ELF-1 (cell line): Measurements from ENCODE around the gene NAALADL2.

ENCODE experiments used
- DNase-seq: peaks from one replicate; pipeline ENCODE4 v3.0.0-alpha.2; 2016; ENCODE audit warnings: low read depth, low spot score

The NAALADL2 gene

DNA sequence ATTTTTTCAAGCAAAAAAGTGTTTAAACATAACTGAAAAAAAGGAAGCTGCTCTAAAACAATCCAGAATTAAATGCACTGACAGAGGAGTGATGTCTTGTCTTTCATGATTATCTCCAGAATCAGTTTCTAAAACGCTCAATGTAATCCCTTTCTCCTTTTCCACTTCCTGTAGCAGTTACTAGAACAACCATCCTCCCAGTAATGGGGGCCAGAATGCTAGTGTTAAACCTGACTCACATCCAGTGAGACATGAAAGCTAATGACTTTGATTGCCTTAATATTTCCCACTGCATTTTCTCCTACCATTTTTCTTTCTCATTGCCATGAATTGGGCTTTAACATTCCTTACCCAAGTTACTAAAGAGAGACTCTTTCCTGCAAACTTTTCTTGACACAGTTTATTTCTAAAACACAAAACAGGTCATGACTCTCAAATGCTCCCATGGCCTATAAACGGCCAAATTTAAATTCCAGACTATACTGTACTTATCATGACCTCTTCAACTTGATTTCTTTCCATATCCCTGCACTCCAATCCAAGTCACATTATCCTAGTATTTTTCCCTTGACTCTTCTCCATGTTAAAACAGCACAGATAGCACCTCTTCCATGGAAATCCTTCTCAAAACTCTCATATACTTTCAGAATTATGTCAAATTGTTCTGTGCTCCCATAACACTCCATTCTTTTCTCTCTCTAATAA is 341.4 kb downstream of the NAALADL2 start:
- DNase-seq, result no peak

DNA sequence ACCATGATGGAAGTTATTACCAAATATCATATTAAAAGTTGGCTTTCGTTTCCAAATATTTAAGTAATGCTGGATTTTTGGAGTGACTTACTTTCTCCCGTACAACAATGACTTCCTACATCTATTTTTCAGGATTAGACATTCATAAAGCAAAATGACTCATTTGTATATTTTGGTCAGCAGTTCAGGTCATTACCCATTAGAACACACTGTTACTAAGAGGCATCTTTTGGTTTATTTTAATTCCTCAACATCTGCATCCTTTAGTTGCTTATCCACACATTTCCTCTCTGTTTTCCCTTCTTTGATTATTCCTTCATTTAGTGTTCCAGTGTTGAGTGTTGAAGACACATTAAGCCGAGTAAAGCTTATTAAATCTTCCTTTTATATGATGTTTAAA is 348.2 kb downstream of the NAALADL2 start:
- DNase-seq, result no peak

DNA sequence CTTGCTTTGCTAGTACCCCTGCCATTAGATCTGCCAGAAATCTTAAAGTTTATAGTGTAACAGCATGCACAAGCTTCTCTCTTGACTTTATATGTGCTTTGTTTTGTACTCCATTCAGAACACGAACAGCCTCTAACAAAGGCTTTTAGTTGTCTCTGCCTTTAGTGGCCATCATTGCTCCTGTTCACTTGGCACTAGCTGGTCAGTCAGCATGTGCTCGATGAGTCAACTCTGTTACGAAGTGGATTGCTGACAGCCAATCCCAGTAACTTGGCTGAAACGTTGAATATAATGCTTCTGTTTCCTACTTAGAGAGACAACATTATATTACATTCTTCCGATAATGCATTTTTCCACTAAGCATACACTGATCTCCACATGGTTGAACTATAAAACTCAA is 349.2 kb downstream of the NAALADL2 start:
- no peak for DNase-seq

DNA sequence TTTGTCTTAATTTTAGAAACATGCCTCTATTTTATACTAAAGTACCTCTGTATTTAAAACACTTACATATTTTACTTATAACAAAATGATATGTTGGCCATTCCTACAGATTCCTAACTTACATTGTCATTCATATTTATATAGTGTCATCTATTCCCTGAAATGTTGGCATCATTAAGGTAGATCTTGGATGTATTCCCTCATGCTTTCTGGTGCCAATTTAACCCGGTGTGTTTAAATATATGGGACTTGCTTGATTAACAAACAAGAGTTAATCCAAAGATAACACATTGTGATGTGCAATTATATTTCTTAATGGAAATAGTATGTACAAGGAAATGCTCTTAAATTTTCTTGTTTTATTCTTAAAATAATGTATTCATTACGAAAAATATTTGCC is 352.3 kb downstream of the NAALADL2 start:
- DNase-seq, result no peak

DNA sequence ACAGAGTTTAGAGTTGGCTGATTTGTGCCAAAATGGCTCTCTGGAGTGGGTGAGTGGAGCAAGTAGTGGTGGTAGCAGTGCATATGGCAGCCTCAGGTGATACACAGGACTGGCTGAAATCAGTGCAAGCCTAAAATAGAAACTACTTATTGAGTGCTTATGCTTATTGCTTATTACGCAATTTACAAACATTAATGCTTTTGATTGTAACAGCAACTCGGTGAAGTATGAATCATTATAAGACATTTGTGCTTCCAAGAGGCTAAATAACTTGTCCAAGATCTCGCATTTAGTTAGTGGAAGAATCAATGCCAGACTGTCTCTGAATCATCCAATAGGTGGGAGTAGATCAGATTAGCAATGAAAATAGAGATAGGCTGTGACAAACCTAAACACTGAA is 353.8 kb downstream of the NAALADL2 start:
- no peak for DNase-seq

DNA sequence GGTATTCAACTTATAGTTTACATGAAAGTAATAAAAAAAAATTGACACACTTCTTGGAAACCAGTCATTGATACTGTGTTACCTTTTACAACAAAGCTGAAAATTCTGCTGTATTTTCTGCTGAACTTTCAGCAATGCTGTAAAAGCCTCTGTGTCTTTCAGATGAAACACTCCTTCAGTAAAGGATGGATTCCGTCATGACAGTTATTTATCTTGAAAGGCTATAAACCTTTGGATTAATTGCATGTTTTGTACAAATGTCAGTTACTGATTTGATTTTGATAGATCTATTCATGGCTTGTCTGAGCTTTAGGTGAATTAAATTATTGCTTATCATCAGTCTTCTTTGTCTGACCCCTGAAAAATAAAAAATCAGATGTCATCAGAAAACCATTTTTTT is 355.1 kb downstream of the NAALADL2 start:
- DNase-seq, result no peak

DNA sequence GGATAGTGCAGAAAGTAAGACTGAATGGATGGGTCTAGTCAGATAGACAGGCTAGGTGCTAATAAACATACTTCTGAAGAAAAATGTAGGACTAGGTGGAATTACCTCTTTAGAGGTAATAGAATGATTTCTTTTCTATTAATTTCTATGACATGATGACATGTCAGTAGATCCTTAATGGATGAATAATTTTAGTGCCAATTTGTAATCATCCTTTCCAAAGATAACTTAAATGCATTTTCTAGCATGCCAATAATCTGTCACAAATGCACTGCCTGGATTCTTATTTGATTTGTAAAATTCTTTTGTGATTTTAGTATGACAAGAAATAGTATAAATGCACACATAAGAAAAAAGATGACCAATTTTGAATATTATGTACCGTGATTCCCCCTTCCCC is 356.7 kb downstream of the NAALADL2 start:
- no peak for DNase-seq

DNA sequence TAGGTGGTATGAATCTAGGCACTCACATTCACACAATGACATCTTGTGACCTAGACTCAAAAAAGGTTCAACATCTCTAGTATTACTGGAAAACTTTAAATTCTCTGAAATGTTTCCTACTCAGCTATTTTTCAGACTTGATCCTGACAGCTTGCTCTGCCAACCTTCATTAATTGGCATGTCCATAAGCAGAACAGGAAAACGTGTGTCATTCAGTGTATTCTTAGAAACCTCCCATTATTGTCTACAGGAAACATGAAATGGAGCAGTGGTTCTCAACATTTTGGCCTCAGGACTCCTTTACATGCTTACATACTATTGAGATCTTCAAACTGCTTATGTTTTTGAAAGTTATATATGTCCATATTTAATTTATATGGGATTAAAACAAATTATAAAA is 363.2 kb downstream of the NAALADL2 start:
- DNase-seq, result no peak

DNA sequence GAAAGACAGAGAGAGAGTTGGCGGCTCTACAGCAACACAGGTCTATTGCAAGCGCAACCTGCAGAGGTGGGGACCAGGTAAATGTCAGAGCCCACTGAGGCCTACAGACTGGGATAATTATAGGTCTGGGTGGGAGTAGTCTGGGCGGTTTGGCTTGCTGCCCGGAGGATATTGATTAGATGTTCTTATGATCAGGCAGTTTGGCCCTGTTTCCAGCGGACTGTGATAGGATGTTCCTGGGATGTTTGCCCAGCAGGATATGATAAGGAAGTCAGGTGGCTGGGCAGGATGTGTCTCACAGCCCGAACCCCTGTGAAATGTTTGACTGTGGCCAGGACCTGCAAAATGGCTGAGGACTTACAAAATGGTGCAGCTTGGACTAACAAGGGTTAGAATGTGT is 364.9 kb downstream of the NAALADL2 start:
- DNase-seq, result no peak

DNA sequence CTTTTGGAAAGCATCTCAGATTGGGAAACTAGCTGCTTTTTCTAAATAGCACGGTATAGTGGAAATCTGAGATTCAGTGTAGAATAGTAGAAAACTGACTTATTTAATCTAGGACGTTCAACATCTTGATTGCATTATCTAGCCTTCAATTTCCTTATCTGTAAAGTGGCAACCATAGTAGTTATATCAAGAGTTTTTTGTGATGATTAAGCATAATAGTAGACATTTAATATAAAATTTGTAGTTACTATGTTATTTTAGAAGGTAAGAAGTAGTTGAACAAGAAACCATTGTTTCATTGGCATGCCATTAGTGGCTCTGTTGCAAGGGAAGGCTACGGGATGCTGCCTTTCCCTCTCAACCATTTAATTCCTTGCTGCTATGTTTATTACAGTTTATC is 367.3 kb downstream of the NAALADL2 start:
- no peak for DNase-seq

DNA sequence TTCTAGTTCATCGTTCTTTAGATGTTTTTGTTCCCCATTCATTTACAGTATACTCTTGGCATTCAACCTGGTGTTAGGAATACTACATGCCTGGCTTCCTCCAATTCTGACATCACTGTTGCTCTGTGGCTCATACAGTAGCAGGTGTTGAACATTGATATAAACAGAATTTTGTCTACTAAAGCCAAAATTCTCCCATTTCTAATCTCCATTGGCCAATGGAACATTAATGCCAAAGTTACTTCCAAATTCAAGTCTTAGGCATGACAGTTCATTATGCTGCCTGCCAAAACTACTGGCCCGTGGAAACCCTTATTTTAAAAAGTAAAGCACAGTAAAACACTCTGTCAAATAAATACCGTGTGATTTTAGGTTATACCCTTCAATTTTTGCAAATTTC is 368.0 kb downstream of the NAALADL2 start:
- no peak for DNase-seq

DNA sequence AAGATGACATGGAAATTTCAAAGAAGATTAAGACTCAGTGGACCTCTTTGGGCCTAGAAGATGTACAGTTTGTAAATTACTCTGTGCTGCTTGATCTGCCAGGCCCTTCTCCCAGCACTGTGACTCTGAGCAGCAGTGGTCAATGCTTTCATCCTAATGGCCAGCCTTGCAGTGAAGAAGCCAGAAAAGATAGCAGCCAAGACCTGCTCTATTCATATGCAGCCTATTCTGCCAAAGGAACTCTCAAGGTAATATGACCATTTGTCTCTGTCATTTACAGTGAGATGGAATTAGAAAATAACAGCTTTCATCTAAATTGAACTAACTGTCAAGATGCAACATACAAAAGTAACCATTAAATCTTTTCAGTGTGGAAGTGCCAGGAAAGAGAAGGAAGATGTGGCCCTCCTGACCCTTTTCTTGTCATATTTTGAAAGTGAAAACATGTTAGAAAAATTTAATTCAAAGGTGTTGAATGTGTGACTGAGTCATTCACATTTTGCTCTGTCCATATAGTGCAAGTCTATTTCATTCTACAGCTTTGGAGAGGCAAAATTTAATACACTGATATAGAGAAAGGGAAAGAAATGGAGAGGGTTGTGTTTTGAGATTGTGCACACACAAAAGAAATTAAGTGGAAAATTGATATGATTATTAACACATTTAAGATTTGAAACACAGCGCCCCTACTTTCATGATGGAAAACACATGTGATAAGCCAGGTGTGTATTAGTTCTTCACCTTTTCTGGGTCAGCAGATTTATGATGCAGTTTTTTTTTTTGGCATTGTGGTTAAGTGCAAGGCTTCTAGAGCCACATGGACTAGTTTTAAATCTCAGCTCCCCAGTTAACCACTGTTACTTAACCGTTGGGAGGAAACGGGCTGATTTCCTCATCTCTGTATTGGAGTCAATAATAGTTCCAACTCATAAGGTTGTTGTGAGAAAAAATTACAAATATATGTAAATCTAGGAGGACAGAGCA is 375.1 kb downstream of the NAALADL2 start:
- DNase-seq, result no peak

DNA sequence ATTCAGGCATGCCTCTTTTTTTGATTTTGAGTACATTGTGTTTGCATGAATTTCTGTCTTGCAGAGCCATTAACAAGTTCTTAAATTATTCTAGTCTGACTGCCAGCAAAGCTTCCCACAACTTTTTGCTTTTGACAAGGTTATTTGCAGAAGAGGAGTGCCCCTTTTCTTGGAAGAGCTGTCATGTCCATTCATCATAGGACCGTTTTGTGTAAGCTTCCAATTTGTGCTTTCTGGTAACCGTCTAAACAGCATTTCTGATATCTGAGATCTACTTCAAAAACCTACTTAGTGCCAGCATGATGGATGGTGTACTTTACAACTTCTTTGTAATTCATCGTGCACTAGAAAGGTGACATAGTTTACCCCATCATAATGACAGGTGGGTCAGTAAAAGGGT is 379.7 kb downstream of the NAALADL2 start:
- DNase-seq, result no peak

DNA sequence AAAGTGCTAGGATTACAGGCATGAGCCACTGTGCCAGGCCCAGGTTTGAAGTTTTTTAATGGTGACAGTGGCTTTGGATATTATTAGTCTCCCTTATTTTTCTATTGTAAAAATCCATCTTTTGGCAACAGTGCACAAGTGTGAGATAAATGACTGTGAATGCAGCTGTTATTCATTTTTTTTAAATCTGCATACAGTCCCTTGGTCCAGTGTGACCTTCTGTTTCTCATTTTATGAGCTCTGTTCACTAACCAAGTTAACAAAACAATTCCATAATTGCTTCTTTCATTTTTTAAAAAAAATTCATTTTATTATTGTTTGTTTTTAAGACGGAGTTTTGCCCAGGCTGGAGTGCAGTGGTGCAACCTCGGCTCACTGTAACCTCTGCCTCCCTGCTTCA is 381.8 kb downstream of the NAALADL2 start:
- no peak for DNase-seq

DNA sequence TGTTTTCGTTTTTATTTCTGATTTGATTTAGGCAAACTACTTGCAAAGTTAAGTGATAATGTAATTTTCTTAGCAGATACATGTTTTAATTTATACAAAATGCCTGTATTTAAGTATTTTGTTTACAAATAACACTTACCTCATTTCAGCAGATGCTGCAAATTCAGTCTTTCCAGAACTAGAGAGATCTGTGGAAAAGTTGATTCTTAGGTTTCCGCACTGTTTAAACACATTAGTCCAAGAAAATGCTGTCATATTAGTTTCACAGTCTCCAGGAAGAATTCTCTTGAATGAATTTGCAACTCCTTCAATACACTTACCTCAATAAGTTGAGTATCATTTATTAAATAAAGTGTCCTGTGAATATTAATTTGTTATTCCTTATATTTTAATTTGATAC is 383.1 kb downstream of the NAALADL2 start:
- DNase-seq, result no peak

DNA sequence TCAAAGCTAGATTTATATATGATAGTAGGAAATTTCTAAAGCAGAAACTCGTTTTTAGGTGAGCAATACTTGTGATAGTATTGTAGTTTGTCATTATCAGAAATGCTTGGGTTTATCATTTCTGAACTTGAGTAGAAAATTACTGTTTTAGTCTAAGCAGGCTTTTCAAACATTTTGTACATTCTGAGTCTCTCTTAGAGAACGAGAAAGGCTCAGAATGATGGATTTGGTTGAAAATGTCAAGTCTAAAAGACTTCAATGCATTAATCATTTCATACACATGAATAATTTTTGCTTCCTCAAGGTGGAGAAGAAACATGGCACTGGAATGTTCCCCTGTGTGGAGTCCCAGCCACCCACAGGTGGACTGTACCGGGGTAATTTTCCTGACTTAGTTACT is 387.1 kb downstream of the NAALADL2 start:
- no peak for DNase-seq

DNA sequence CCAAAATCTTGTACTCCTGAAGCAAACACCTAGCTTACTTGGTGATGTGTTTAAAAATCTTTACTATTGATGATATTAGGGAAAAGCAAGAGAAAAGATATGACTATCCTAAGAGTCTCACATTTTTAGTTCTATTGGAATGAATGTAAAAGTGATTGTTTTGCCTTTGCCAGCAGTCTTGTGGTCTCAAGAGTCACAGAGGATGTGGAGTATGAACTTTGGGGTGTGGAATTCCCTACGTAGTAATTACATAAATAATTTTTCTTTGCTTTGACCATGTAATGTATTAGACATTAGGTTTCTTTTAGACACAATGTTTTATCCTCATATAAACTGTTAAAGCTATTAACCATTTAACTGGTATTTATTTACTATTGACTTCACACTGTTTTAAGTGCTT is 387.6 kb downstream of the NAALADL2 start:
- DNase-seq, result no peak

DNA sequence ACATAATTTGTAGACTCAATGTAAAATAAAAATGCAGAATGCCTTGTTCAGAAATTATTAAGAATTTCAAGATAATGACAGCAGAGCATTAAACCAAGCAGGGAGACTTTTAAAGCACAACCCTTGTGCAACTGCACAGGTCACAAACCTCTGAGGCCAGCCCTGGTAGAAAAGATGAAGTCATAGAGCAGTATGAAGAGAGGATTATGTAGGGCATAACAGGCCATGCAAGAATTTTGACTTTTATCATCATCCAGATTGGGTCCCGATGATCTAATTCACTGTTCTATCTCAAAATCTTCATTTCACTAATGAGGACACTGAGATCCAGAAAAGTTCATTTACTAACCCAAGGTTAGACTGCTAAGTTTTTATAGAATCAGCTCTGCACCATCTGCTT is 388.5 kb downstream of the NAALADL2 start:
- DNase-seq, result no peak

DNA sequence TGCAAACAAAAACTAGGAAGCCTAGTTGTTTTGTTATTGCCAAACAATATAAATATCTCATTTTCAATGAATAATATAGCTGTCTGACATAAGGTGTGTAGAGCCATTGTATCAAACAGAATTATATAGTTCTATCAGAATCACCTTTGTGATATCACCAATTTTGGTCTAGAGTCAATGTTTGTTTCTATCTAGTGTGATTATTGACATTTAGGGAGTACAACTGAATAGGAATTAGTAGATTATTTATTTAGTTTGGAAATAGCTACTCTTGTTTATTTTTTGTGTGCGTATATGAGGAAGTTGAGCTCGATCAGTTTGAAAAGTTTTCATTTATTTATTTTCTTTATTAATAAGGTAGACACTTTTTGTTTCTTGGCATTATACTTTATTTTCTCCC is 389.7 kb downstream of the NAALADL2 start:
- DNase-seq, result no peak

DNA sequence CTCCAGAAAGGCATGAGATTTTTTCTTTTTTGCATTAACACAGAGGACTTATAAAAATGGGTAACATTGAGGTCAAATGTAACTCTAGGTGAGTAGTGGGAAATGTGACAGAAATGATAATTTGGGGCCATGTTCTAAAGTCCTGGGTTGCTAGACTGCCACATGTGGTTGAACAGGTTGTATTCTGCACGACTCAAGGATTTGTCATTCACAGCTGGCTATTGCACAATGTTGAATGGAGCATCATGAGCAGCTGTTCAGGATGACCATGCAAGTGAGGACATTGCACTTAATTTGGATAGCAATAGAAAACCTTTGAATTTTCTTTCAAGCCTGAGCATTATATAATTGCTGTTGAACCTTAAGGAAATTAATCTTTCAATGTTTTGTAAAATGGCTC is 396.6 kb downstream of the NAALADL2 start:
- DNase-seq, result no peak

DNA sequence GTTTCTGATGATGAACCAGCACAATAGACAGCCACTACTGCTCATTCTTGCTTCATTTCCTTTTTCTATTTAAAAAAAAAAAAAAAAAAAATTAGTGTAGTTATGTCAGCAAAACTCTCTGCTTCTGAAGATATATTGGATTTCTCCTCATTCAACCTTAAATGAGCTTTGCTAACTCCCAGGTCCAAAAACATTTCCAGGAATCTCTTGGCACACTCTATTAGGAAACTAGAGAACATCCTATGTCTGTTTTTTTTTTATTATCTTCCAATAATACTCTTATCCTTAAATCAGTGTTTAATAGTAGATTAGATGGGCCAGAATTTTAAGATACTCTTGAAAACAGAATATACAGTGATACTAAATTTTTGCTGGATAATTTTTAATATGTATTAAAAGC is 398.0 kb downstream of the NAALADL2 start:
- DNase-seq, result no peak

DNA sequence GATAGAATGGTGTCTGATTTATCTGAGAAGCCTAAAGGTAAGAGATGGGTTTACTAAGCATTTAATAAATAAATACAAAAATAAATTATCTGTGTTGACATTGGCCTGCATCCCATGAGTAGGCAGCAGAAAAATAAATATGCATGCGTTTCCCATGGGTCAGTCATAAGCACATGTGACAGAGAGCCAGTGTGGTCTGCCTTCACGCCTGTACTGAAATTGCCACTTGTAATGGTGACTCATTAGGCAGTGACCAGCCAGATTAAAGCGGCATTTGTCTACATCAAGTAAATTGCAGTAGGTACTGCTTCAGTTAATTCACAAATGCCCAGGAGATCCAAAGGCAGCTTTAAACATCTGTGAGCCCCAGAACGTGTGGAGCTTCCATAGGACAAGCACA is 399.6 kb downstream of the NAALADL2 start:
- DNase-seq, result no peak

DNA sequence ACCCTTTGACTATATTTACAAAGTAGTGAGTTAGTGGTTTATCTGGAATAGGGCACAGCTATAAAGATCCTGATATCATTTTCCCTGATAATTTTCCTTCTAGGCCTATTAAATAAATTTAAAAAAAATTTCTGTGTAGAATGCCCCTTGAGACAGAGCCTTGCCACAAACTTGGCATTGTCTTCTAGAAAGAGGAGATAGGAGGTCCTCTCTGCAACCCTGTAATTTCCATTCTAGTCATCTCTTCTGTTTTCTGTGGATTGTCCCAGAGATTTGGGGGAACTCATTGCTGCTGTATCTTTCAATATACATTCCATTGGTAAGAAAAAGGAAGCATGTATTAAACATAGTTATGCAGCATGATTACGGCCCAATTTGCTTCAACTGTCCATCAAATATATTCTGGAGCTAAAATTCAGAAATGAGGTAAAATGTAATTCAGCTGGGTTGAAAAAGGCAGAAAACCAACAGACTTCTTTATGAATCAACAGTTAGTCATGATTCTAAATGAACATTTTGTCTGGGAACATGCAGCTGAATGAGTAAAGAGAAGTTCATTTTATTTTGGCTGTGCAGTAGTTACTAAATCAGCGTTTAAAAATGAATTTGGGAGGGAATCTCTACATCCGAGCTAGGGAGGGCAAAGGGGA is 401.1 kb downstream of the NAALADL2 start:
- DNase-seq, result no peak
